Activated CD4-positive, alpha-beta T cell treated with anti-CD3 and anti-CD28 coated beads, Interleukin-2, Interleukin-4, amounts not matched to agents 100 ng/mL and 50 ng/mL, durations not matched to agents 16 hours and 8 hours (primary cell): ENCODE measurements around the gene EXOC1.
"Not testable (repeated sequence)": the region's sequence is repeated elsewhere in the genome, so short reads cannot be mapped to it uniquely, and the experiment has no call there.

ENCODE experiments used
- DNase-seq: peaks from one replicate; pipeline ENCODE4 v3.0.0-alpha.2; 2020; ENCODE audit warnings: low spot score

Gene EXOC1

GRCh38 chr4:55906323-55906722 lies 52.9 kb downstream of the EXOC1 start:
- no peak for DNase-seq

- DNase-seq, result peak; percentile 6
Measured at GRCh38 chr4:55906989-55907388, 53.5 kb downstream of the EXOC1 start.

- no peak for DNase-seq
Measured at GRCh38 chr4:55907469-55907868, 54.0 kb downstream of the EXOC1 start.

GRCh38 chr4:55910140-55910539 lies 56.7 kb downstream of the EXOC1 start:
- DNase-seq, result no peak

DNA sequence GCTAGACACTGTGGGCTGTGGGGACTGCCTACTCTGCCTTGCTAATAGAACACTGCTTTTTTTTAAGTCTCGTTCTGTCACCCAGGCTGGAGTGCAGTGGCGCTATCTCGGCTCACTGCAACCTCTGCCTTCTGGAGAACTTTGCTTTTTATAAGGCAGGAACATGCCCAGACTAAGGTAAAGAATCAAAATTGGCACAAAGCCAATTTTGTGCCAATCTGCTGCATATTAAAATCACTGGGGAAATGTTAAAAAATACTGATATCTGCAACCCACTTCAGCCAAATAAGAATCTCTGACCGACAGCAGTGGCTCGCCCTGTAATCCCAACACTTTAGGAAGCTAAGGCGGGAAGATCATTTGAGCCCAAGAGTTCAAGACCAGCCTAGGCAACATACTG lies 58.8 kb downstream of the EXOC1 start:
- DNase-seq, result no peak

DNA sequence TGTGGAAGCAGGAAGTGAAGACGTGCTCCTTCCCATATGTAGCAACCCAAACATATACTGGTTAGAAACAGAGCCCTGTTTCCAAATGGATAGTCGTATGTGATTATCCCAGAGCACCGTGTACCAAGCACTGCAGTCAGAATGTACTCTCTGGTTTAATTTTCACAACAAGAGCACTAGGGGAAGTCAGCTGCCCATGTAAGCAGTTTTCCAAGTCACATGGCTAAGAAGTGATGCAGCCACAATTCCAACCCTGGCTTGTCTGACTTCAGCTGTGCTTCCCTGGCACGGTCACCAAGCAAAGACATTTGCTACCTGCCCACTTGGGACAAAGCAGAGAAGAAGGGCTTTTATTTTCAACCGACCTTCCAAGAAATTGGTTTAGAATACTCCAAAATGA lies 67.1 kb downstream of the EXOC1 start:
- DNase-seq, result no peak

GRCh38 chr4:55921093-55921492 lies 67.6 kb downstream of the EXOC1 start:
- DNase-seq, result no peak

GRCh38 chr4:55925241-55925640 lies 71.8 kb downstream of the EXOC1 start:
- DNase-seq, result no peak

DNA sequence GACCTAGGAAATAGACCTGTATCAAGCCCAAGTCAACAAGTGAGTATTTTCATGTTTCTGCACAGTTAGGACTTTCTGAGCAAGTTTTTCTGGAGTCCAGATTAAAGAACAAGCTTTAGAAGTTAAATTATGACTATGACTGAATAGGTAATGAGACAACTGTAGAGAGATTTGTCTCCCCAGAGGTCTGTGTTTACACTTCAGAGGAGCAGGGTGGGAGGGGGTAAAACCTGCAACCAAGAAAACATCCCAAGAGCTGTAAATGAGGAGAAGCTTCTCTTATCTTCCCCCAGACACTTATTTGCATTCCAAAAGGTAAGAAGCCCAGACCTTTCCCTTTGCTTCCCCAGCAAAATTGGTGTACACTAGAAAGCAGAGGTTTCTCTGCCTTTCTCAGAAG lies 73.2 kb downstream of the EXOC1 start:
- no peak for DNase-seq

- no peak for DNase-seq
Measured at GRCh38 chr4:55927803-55928437, 74.5 kb downstream of the EXOC1 start.

DNA sequence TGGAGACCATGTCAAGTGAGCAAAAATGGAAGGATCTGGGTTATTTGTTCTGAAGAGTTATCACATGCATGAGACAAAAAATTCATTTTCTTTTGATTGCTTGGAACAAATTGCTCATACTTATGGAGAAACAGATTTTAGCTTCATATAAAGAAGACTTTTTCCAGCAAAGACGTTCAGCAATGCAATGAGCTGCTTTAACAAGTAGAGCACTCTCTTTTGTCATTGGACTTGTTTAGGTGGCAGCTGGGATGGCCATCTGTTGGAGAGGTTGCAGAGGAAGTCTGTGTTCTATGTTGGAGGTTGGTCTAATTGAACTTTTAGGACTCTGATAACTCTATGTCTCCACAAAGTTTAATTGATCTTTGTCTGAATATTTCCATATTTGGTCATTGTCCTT lies 75.4 kb downstream of the EXOC1 start:
- no peak for DNase-seq

- no peak for DNase-seq
Measured at GRCh38 chr4:55931043-55931442, 77.6 kb downstream of the EXOC1 start.

DNA sequence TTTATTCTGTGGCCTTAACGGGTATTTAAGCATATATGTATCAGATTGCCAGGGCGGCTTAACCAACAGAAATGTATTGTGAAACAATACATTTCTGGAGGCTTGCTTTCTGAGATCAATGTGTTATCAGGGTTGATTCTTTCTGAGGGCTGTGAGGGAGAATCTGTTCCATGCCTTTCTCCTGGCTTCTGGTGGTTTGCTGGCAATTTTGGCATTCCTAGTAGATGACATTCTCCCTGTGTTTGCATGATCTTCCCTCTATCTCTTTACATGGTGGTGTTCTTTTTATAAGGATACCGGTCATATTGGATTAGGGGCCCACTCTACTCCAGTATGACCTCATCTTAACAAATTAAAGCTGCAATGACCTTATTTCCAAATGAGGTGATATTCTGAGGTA lies 78.4 kb downstream of the EXOC1 start:
- DNase-seq, result no peak

GRCh38 chr4:55932511-55932910 lies 79.1 kb downstream of the EXOC1 start:
- DNase-seq, result no peak

- no peak for DNase-seq
Measured at GRCh38 chr4:55933611-55934010, 80.2 kb downstream of the EXOC1 start.

- not testable (repeated sequence) for DNase-seq
Measured at GRCh38 chr4:55935907-55936306, 82.5 kb downstream of the EXOC1 start.

DNA sequence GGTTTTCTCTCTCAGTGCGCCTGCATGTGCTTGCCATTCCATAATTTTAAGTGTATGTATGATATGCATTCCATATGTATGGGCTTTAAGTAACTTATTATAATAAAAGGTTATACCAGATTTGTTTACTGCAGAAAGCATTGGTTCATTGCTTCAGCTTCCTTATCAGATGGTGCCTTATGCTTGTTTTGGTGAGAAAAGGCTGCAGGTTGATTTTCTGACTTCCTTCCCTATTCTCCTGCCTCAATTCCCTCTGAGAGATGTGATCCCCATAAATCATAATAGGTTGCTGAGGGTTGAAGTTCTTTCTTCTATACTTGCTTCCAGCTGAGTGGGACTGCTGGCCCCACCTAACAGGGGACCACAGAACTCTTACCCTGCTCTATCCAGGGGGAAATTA lies 85.0 kb downstream of the EXOC1 start:
- DNase-seq, result no peak

- no peak for DNase-seq
Measured at GRCh38 chr4:55939421-55939820, 86.0 kb downstream of the EXOC1 start.

GRCh38 chr4:55941881-55942396 lies 88.5 kb downstream of the EXOC1 start:
- no peak for DNase-seq

GRCh38 chr4:55947254-55947882 lies 93.9 kb downstream of the EXOC1 start:
- DNase-seq, result peak; percentile 11

DNA sequence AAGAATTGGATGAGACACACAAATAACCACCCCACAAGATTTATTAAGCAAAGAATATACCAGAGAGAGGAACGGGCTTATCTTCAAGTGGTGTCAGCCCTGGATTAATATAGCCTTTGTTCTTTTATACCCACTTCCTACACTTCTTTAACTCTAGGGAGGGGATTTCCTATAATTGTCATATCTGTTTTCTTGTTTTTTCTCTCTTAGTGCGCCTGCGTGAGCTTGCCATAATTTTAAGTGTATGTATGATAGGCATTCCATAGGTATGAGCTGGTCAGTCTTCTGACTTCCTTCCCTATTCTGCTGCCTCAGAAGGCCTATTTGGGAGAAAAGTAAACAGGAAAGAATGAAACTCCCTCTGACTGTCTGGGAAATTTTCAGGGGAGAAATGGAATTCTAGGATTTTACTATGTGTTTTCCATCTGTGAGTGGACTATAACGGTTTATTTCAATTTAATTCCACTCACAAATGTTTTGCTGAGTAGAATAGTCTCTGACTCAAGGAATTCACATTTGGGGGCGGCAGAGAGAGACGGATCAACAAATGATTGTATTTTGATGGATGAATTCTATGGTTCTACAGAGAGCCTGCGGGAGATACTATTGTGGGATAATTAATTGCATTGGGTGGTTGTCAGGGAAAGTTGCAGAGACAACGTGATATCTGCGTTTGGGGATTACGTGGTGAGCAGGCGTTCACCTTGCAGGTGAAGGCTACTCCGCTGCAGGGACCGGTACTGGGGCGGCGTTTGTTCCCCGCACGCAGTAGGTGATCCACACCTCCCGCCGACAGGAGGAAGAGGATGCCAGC lies 94.7 kb downstream of the EXOC1 start:
- DNase-seq, result peak; percentile 64

DNA sequence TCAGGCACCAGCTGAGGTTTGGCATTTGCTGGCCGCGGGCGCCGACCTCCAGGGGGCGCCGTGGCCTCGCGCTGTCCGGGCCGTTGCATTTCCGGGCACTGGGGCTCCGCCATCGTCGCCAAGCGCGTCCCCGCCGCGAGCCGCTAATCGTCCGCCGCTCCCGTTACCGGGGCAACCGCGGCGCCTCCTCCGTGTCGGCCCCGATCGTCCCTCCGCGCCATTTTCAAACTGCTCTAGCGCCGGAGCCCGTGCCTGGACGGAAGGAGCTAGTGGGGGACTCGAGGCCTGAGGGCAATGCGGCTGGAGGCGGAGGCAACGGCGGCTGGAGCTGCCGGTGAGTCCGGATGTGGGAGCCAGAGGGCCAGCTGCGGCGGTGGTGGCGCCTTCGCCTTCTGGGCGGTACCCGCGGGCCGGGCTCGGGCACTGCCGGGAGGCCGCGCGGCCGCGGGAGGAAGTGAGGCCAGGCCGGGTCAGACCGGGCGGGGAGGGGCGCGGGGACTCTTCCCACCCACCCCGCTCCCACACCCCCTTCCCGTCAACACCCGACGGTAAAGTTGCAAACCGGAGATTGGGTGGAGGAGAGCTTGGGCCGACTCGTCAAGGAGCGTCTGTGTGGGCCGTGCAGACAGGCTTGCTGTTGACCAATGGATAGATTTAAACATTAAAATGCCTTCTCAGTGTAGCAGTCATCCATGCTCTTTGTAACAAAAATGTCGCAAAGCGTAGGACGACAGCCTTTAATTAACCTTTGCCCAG lies 95.5 kb downstream of the EXOC1 start, which contains the start of gene CEP135:
CEP135 (plus strand) TSS at position 220 of the 756 bp plus-strand sequence. CDS start 3,186 bp downstream, outside the sequence.
- DNase-seq, result peak; percentile 93
